Renal cortical epithelial cell (primary cell): Measurements from ENCODE around the gene GRIN2A. TPM values are rescaled to one million over a fixed set of nuclear protein-coding genes. Genes with fewer than 3 reads are reported as not detected.

Experiments
- DNase-seq: peaks from one replicate; pipeline ENCODE4 v3.0.0-alpha.2; 2011; ENCODE audit warnings: low read depth
- total RNA-seq: library from RNA; depleted of rRNA; stranded (reverse); fragments of >200 nt; gene quantifications from 2 replicates; pipeline ENCODE4 v1.2.3, GENCODE V29; 2014

GRIN2A gene
- total RNA-seq, 1 donor from 2014 or later = 0.15 TPM

DNA sequence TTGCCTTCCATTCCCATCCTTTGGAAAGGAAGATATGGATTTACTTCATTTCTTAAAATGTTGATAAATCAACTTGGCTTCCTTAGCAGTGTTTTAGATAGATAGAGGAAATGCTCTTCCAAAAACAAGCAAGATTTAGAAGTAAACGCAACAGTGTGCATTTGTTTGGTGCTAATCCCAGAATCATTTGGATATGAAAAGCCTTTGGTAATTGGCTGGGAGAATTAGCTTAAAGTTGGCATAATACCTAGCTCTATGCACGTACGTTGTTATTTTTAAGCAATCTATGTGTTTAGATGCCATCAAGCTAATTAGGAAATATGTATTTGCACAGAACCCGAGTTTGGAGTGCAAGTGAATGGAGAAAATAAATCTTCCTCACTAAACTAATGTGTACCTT, 415.3 kb downstream of the GRIN2A start:
- no peak for DNase-seq

- no peak for DNase-seq
Measured at GRCh38 chr16:9763505-9763904, 418.7 kb downstream of the GRIN2A start.

GRCh38 chr16:9761870-9762269, 420.4 kb downstream of the GRIN2A start:
- no peak for DNase-seq

DNA sequence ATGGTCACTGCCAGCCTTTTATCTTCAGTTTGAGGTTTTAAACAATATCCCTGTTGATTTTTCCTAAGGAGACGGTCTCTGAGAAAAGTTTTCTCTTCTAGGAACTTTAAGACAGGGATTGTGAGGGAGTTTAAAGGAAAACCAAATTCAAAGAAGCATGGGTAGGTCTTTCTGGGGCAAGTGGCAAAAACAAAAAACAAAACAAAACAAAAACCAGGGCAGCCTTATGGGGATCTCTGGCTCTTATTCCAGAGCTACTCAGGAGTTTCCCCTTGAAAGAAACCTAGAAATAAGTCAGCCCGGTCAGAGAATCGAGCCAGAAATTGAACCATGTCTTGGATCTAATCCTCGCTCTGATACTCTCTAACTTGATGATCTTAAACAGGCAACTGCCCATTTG, 424.5 kb downstream of the GRIN2A start:
- DNase-seq = no peak

DNA sequence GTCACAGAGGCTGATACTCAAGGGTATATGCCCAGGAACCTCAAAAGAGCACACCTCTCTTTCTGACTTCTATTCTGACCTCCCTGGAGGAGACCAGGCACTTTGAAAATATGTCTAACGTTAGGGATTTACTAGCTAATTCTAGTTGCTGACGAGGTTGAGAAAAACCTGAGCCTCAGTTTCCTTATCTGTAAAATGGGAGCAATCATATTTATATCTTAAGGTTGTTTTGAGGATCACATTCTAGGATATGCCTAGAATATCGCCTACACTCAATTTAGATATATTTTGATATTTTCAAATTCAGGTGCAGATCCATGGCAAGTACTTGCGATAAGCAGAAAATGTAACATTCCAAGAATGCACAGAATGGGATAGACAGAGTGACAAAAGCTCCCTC, 425.8 kb downstream of the GRIN2A start:
- DNase-seq = no peak

- DNase-seq = no peak
Measured at GRCh38 chr16:9755081-9755480, 427.1 kb downstream of the GRIN2A start.

DNA sequence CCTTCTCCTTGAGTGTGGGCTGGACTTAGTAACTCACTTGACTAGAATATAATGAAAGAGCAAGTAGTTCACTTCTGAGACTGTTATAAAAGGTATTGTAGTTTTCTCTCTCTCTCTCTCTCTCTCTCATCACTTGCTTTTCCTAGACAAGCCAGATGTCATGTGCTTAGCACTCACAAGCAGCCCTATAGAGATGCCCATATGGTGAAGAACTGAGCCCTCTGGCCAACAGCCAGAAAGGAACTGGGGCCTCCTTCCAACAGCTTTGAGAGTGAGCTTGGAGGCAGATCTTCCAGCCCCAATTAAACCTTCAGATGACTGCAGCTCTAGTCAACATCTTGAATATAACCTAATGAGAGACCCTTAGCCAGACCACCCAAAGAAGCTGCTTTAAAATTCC, 440.5 kb downstream of the GRIN2A start:
- DNase-seq = no peak

- DNase-seq = no peak
Measured at GRCh38 chr16:9739301-9739700, 442.9 kb downstream of the GRIN2A start.

- DNase-seq = no peak
Measured at GRCh38 chr16:9738690-9739089, 443.5 kb downstream of the GRIN2A start.

DNA sequence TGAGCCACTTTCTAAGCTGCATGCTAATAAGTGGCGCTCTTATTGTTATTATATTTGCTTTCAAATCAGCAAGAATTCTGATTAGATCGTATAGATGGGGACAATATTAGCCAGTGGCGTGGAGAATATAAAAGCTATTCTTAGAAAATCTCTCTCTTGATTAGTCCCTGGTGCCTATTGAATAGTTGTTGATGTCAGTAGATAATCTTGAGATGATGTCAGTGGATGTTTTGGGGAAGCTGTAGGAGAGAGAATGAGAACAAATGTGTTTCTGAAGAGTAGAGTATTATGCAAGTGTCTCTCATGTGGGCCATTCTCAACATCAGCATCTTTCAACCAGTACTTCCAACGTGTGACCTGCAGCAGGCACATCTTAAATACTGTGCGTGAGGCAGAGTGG, 445.7 kb downstream of the GRIN2A start:
- DNase-seq = no peak

DNA sequence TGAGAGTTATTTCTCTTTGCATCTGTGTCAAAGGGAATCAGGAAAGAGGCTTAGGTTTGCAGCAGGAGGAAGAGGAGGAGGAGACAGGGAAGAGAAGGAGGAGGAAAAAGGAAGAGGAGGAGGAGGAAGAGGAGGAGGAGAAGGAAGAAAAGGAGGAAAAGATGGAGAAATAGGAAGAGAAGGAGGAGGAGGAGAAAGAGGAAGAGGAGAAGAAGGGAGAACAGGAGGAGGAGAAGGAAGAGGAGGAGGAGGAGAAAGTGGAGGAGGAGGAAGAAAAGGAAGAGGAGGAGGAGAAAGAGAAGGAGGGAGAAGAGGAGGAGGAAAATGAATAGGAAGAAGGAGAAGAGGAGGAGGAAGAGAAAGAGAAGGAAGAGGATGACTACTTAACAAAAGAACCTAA, 459.1 kb downstream of the GRIN2A start:
- DNase-seq = no peak

DNA sequence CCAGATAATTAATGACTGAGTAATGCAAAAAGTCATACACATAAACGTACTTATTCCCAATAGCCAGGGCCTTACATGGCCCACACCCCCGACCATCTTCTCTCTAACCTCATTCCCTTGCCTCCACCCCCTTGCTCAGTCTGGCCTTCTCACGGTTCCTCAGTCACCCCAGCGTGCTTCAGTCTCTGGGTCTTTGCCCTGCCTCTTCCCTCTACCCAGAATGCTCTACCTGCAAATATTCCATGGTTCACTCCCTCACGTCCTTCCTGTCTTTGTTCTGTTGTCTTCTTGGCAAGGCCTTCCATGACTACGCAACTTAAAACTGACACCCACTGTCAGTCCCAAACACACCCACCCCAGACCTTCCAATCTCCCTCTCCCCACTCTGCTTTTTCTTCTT, 468.3 kb downstream of the GRIN2A start:
- DNase-seq = no peak

DNA sequence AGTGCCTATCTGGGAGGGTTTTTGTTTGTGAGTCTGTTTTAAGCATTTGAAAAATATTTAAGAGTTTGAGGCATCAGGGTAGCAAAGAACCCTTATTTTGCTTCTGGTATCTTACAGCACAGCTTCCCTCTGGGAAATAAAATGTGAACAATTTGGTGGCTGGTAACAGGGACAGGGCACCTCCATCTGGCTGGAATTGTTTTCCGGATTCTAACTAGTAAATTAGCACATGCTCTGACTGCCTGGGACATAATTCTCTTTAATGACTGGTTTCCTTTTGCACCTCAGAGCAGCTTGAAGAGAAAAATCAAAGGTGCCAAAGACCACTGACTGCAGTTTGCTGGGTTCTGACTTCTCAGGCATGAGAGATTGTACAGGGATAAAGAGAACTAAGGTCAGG, 469.1 kb downstream of the GRIN2A start:
- no peak for DNase-seq

DNA sequence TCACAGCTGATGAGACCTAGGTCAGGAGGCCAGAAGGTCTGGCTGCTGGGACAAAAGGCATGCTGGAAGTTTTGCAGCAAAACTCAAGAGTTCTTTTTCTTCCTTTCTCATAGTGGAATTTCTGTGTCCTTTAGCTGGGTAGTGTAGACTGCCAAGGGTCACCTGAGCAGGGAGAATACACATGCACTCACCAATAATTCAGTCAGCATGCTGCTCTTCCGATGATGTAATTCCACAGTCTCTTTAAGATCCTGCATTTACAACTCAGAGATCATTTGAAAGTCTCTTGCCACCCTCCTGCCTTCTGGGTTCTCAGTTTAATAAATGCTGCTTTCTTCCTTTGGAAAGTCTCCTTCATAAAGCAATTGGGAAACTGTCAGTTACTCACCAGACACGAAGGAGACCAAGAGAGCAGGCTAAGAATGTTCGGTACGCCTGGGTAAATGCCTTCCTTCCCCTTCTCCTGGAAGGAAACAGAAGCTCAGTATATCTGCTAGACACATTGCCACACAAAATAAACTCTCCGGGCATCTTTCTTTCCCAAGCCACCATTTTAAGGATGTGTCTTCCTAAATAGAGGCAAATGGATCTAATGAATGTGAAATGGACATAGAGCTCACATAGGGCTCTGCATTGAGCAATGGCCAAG, 473.1 kb downstream of the GRIN2A start:
- DNase-seq = no peak

DNA sequence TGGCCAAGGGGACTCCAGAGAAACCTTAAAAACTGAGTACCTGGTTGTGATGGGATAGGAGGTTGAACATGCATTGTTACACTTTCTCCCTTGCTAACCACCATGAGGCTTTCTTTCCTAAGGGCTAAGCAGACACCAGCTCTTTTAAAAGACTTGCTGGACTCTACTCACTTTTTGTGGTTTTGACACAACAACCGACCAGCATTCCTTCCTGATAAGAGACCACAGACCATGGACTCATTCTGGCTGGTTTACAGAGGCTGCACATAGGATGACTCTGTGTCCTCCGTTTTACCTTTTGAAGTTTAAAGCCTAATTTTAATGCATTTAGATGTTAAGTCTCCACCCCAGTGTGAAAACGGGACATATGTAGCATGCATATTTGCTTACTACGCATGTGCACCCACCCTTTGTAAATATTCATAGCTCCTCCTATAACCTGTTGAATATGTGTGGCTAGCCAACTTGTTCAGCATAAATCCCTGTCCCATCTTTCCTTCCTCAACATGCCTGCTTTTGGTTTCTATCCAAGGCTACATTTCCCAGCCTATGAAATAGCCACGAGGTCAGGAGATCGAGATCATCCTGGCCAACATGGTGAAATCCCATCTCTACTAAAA, 475.9 kb downstream of the GRIN2A start:
- DNase-seq = no peak

DNA sequence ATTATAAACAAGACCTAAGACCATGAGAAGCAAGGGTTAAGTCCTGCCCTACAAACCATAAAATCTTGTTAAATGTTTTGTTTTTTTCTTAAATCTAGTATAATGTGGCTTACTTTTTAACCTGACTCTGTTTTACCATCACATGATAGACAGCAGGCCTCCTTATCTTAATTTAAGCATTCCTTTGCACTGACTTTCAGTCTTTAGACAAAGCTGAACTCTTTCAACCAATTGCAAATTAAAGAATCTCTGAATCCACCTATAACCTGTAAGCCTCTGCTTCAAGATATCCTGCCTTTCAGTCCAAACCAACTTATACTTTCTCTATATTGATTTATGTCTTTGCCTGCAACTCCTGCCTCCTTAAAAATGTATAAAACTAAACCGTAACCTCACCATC, 478.5 kb downstream of the GRIN2A start:
- no peak for DNase-seq

Other genes with a start within 250 kb of the GRIN2A start
- gene ATF7IP2, start 203.6 kb upstream of the GRIN2A start, total RNA-seq = 8.0 and 9.9 TPM in 2 replicates